Measurements from ENCODE around the gene OPHN1. TPM values are rescaled to one million over a fixed set of nuclear protein-coding genes. Genes with fewer than 3 reads are reported as not detected.

The OPHN1 gene
- total RNA-seq, 4 donors from 2014 or later = 2.8 to 8.7 (median 6.6) TPM

DNA sequence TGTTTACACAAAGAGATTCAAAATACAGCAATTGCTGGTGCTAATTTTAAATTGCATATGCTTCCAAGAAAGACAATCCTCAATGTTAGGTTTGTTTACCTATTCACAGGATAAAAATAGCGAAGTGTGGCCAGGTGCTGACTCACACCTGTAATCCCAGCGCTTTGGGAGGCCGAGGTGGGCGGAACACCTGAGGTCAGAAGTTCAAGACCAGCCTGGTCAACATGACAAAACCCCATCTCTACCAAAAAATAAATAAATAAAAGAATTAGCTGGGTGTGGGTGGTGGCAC is 77.7 kb downstream of the OPHN1 start:
- Histone ChIP-seq H3K36me3 (no peaks in the 10 kb centered on the region), H3K27ac (no peak overlapping the region), H3K9me3 (no peaks in the 10 kb centered on the region), H3K4me1 (peaks cover 0 to 5% (median 2%) of the 10 kb centered on the region in 4 donors), H3K4me3 (no peak overlapping the region), H3K27me3 (no peaks in the 10 kb centered on the region)
- in situ Hi-C loops (cut with MboI; ENCODE audit: low pct_ligation_motif_present in 1 of 4, low pct_unique_long_range_greater_than_20kb in 1 of 4, low sequenced_read_pairs in 3 of 4) = no loop called here
- peak; percentile 16 for DNase-seq
- intact Hi-C loops (cut with DNase I; ENCODE audit: low total_unique reads) = no loop called here
- no peak for TF ChIP-seq EP300 (IDR thresholded peaks at IDR 0.05; ENCODE audit: low read depth)
- no peak for TF ChIP-seq POLR2AphosphoS5 (IDR thresholded peaks at IDR 0.05)
- no peak for TF ChIP-seq POLR2A (IDR thresholded peaks at IDR 0.05)
- TF ChIP-seq, protein P1, sequence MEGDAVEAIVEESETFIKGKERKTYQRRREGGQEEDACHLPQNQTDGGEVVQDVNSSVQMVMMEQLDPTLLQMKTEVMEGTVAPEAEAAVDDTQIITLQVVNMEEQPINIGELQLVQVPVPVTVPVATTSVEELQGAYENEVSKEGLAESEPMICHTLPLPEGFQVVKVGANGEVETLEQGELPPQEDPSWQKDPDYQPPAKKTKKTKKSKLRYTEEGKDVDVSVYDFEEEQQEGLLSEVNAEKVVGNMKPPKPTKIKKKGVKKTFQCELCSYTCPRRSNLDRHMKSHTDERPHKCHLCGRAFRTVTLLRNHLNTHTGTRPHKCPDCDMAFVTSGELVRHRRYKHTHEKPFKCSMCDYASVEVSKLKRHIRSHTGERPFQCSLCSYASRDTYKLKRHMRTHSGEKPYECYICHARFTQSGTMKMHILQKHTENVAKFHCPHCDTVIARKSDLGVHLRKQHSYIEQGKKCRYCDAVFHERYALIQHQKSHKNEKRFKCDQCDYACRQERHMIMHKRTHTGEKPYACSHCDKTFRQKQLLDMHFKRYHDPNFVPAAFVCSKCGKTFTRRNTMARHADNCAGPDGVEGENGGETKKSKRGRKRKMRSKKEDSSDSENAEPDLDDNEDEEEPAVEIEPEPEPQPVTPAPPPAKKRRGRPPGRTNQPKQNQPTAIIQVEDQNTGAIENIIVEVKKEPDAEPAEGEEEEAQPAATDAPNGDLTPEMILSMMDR (IDR thresholded peaks at IDR 0.05) = no peak
- WGBS, 2 donors (ENCODE audit: low coverage in 1 of 2) = 58% methylated on average over 4 of the region's 4 CpGs; no CpG with 5 or more reads in 1 of the 2 donors

DNA sequence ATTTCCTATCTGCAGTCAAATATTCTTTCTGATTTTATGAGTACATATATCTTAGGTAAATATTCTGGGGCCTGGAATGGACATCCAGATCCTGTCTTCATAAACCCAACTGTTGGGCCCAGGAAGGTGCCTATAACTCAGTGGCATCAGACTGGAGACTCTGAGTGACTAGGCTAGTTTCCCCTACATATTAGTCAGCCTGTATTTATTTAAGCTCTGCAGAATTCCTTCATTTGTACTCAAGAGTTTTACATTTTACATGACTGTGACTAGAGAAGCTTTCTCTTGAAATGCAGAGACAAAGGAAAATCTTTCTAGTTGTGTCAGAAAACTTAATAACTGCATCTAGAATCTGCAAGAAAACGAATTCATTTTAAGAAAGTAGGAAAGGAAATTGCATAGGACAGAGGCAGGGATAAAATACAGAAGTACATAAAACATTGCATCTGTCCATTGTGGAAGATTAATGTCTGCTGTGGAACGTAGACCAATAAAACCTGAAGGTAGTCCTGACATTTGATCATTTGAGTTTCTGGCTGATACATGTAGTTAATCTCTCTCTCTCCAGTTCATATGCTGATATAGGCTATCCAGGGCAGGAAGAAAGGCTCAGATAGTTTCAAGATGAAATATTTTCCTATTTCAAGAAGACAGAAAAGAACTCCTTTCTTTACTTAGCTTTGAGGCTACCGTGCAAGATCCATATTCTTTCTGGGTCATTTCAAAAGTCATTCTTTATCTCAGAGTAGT is 78.2 kb downstream of the OPHN1 start:
- no peak overlapping the region for H3K27ac ChIP-seq
- 20 to 27% methylated on average over 1 to 3 of the region's 3 CpGs for WGBS, 2 donors (ENCODE audit: low coverage in 1 of 2)
- in situ Hi-C loops (cut with MboI; ENCODE audit: low pct_ligation_motif_present in 1 of 4, low pct_unique_long_range_greater_than_20kb in 1 of 4, low sequenced_read_pairs in 3 of 4) = no loop called here

DNA sequence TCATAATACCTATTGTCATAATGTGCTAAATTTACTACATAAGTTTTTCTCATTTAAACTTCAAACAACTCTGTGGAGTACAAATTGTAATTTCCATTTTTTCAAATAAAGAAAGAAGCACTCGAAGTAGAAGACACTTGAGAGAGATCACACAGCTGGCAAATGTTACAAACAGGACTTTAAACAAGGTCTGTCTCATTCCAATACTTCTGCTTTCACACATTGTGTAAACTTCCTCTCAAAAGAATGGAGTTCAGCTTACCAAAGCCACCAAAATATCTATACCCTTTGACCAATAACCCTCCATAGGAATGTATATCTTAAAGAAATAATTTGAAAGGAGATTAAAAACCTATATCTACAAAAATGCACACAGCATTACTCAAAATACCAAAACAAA is 88.3 kb downstream of the OPHN1 start:
- TF ChIP-seq EP300 (IDR thresholded peaks at IDR 0.05; ENCODE audit: low read depth) (no peak), POLR2A (IDR thresholded peaks at IDR 0.05) (no peak), POLR2AphosphoS5 (IDR thresholded peaks at IDR 0.05) (no peak)
- TF ChIP-seq, protein P1 (IDR thresholded peaks at IDR 0.05) = no peak
- no peak overlapping the region for H3K4me3 ChIP-seq
- in situ Hi-C loops (cut with MboI; ENCODE audit: low pct_ligation_motif_present in 1 of 4, low pct_unique_long_range_greater_than_20kb in 1 of 4, low sequenced_read_pairs in 3 of 4) = no loop called here

More for the DNA sequence above, 78.2 kb downstream of the OPHN1 start:
- Histone ChIP-seq H3K27me3 (no peaks in the 10 kb centered on the region), H3K4me3 (no peak overlapping the region), H3K36me3 (no peaks in the 10 kb centered on the region), H3K4me1 (peaks cover 0 to 5% (median 2%) of the 10 kb centered on the region in 4 donors), H3K9me3 (no peaks in the 10 kb centered on the region)
- intact Hi-C loops (cut with DNase I; ENCODE audit: low total_unique reads) = no loop called here
- TF ChIP-seq POLR2AphosphoS5 (IDR thresholded peaks at IDR 0.05) = no peak
- no peak for TF ChIP-seq POLR2A (IDR thresholded peaks at IDR 0.05)
- TF ChIP-seq, protein P1 (IDR thresholded peaks at IDR 0.05) = no peak
- no peak for TF ChIP-seq EP300 (IDR thresholded peaks at IDR 0.05; ENCODE audit: low read depth)
- no peak for DNase-seq

DNA sequence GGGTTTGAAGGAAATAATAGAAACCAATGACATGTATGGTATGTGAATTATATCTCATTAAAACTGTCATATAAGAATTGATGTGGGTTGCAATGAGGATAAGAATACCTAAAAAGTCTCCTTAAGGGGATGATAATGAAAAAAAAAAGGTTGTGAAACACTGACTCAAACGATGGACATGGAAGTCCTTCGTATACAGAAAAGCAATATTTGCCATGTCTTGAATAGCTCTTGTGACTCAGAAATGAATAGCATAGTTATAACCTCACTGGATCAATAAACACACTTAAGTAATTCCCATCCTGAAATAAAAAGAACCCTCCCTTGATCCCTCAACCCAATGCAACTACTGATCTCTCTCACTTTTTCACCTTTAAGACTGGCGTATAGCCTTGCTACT is 89.7 kb downstream of the OPHN1 start:
- Histone ChIP-seq H3K4me1 (no peaks in the 10 kb centered on the region), H3K9me3 (no peaks in the 10 kb centered on the region), H3K27me3 (no peaks in the 10 kb centered on the region), H3K27ac (no peak overlapping the region), H3K36me3 (no peaks in the 10 kb centered on the region), H3K4me3 (no peak overlapping the region)
- DNase-seq = no peak
- TF ChIP-seq POLR2AphosphoS5 (IDR thresholded peaks at IDR 0.05) (no peak), EP300 (IDR thresholded peaks at IDR 0.05; ENCODE audit: low read depth) (no peak), POLR2A (IDR thresholded peaks at IDR 0.05) (no peak)
- TF ChIP-seq, protein P1 (IDR thresholded peaks at IDR 0.05) = no peak
- in situ Hi-C loops (cut with MboI; ENCODE audit: low pct_ligation_motif_present in 1 of 4, low pct_unique_long_range_greater_than_20kb in 1 of 4, low sequenced_read_pairs in 3 of 4) = no loop called here
- 61 to 79% methylated on average over 3 of the region's 3 CpGs for WGBS, 2 donors (ENCODE audit: low coverage in 1 of 2)
- intact Hi-C loops (cut with DNase I; ENCODE audit: low total_unique reads) = no loop called here

More for the DNA sequence above, 88.3 kb downstream of the OPHN1 start:
- H3K9me3 ChIP-seq = no peaks in the 10 kb centered on the region
- no peaks in the 10 kb centered on the region for H3K27me3 ChIP-seq
- H3K27ac ChIP-seq = no peak overlapping the region
- intact Hi-C loops (cut with DNase I; ENCODE audit: low total_unique reads) = no loop called here
- WGBS, 2 donors (ENCODE audit: low coverage in 1 of 2) = 28% methylated on average over 1 of the region's 1 CpG; no CpG with 5 or more reads in 1 of the 2 donors
- H3K36me3 ChIP-seq = no peaks in the 10 kb centered on the region
- no peak for DNase-seq
- no peaks in the 10 kb centered on the region for H3K4me1 ChIP-seq
